GM13977 (cell line): ENCODE data around the gene FBP1.

Experiments used
- DNase-seq: peaks from one replicate; pipeline ENCODE4 v3.0.0; 2012; ENCODE audit warnings: low spot score
- CTCF ChIP-seq: IDR thresholded peaks from 2 replicates; pipeline ENCODE4 v1.5.1; 2012; ENCODE audit warnings: mild to moderate bottlenecking, control low read depth; ENCODE audit not compliant: insufficient read depth; ENCODE audit errors: extremely low read depth, missing control alignments
- in situ Hi-C: fragments of 300-500 bp; cut with MboI; formaldehyde crosslinking; loops from one replicate; pipeline ENCODE4 v1.12.0; 2022; ENCODE audit warnings: low sequenced_read_pairs, low pct_unique_long_range_greater_than_20kb, mixed read lengths, inconsistent platforms; ENCODE audit not compliant: unreplicated experiment

Gene FBP1

DNA sequence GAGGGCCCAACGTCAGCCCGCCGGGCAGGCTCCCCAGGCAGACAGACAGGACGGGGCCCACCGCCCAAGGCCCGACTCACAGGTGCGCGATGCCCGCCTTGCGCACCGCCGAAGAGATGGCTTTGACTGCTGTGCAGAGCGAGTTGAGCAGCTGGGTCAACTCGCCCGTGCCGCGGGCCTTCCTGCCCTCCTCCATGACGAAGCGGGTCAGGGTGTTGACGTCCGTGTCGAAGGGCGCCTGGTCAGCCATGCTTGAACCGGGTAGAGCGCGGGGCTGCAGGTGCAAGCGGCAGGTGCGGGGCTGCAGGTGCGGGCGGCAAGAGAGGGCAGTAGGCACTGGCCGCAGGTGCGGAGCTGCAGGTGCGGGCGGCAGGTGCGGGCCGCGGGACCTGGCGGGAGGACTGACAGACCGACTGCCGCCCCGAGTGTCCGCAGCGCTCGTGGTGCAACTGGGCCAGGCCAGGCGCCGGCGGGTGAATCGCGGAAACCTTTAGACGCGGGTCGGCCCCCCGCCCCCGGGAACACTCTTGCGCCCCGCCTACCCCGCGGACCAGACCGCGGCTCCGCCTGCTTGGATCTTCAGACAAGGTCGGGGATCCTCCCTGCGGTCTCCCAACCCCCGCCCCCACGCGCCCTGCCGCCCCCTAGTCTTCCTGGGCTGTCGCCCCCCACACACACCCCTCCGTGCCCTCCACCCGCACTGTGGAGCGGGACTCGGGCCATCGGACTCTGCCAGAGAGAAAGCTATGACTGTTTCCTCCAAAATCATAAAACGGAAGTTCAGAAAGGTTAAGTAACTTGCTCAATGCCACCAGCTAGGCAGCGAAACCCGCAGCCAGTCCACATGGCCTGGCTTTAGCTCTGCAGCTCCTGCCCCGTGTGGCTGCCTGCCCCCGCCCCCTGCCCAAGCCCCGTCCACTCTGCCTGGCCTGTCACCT, at the start of gene FBP1:
TSS of gene FBP1 (minus strand) at position 458 of the 938 bp plus-strand sequence. CDS start at position 250, 208 bp downstream.
- in situ Hi-C loops = no loop called here
- DNase-seq = peak; percentile 54
- no peak for TF ChIP-seq CTCF

DNA sequence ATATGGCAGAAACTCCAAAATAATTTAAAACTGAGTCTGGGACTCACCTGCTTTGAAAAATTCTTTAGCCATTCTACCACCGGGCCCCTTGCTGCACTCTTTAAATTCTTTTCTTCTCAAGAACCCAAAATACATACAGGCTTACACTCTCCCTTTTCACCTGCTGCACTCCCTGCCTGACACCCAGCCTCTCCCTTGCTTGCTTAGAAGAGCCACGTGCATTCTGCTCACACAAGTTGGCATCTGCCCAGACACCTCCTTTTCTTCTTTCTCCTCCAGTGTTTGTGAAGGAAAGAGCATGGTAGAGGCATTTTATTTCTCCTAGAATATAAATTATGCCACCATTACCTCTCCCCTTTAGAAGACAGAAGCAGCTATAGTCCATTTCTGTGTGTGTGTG, 48.1 kb upstream of the FBP1 start:
- in situ Hi-C loops = no loop called here
- DNase-seq = no peak
- TF ChIP-seq CTCF = no peak

- TF ChIP-seq CTCF = no peak
- in situ Hi-C loops = no loop called here
- DNase-seq = no peak
Observed at GRCh38 chr9:94685359-94685758, 46.0 kb upstream of the FBP1 start.

DNA sequence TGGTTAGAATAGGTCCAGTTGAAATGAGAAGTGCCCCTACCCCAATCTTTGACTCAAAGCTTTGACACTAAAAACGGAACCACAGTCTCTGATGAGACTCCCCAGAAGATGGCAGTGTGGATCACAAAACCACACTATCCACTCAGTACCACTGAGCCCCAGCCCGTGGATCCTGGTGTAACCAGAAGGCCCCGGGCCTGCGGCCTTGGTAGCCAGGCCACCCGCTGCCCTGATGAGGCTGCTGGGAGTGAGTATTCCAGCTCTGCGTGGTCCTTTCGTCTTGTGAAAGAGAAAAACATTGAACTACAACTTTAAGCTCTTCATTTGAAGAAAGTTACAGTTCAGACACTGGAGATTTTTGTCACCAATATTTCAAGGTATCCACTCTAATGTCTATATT, 42.2 kb upstream of the FBP1 start:
- in situ Hi-C loops = loop anchor here (5.0 kb wide), 1 partner anchor 446 kb away; no protein-coding TSS in a partner anchor
- peak; percentile 70 for TF ChIP-seq CTCF
- DNase-seq = peak; percentile 78

DNA sequence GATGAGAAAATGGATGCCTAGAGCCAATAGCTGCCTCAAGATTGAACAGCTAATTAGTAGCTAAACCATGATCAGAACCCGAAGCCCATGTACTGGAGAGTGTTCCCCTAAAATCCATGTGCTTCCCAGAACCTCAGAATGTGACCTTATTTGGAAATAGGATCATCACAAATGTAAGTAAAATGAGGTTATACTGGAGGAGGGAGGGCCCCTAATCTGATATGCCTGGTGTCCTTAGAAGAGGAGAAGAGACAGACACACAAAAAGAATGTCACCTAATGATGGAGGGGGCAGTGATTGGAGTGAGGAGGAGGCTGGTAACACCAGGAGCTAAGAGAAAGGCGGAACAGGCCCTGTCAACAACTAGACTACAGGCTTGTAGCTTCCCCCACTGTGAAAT, 41.3 kb upstream of the FBP1 start:
- no peak for DNase-seq
- in situ Hi-C loops = loop anchor here (5.0 kb wide), 1 partner anchor 447 kb away; no protein-coding TSS in a partner anchor
- no peak for TF ChIP-seq CTCF

- no peak for DNase-seq
- no peak for TF ChIP-seq CTCF
- in situ Hi-C loops = loop anchor here (5.0 kb wide), 1 partner anchor 447 kb away; no protein-coding TSS in a partner anchor
Observed at GRCh38 chr9:94680020-94680419, 40.7 kb upstream of the FBP1 start.
